HCT116 (cell line): ENCODE data around the gene LRRTM3. TPM values are rescaled to one million over a fixed set of nuclear protein-coding genes. Genes with fewer than 3 reads are reported as not detected.

ENCODE experiments used
- ATAC-seq: fragments of 200-7000 bp; cut with Tn5 transposase; 2 replicates; pipeline ENCODE4 v1.9.1; 2020; ENCODE audit warnings: mild to moderate bottlenecking, moderate library complexity
- BruUV-seq: library from RNA; stranded (reverse); fragments of 400-500 nt; replicated peaks from 2 replicates; lab custom pipeline; 2021; lab: Mats Ljungman, UMichigan
- CTCF ChIA-PET: fragments of 300-600 bp; sonication (Branson Sonifier 250); formaldehyde crosslinking; loops from one replicate; lab custom pipeline; 2021; ENCODE audit warnings: antibody characterized with exemption; lab: Charles Lee
- POLR2A ChIA-PET: fragments of 300-600, 350-600 bp; sonication (Branson Sonifier 250); formaldehyde crosslinking; loops from one replicate; lab custom pipeline; 2021; ENCODE audit warnings: antibody characterized with exemption; lab: Charles Lee
- RAD21 ChIA-PET, 2 experiments: fragments of 300-600 bp; sonication (Branson Sonifier 250); formaldehyde crosslinking; loops; one replicate each; lab custom pipeline; 2023; ENCODE audit warnings: low total read pairs in 2 of 2; ENCODE audit not compliant: uncharacterized antibody in 2 of 2, unreplicated experiment in 2 of 2, low non-redundant PET in 1 of 2; lab: Charles Lee
- DNase-seq: peaks from one replicate; pipeline ENCODE4 v3.0.0-alpha.2; 2010; ENCODE audit warnings: low read depth, low spot score
- H2AFZ ChIP-seq: fragments of 200-600 bp; shearing (Covaris generic), sonication (generic); 2 replicates; pipeline ENCODE4 v1.6.1; 2017; ENCODE audit warnings: low read depth, mixed run types, mixed read lengths, antibody characterized with exemption, low read length; ENCODE audit not compliant: poor library complexity, severe bottlenecking
- H3K27ac ChIP-seq: 2 replicates; pipeline ENCODE4 v1.5.1; 2012; ENCODE audit warnings: low read depth, low read length
- H3K27me3 ChIP-seq: fragments of 200-600 bp; sonication (generic); 2 replicates; pipeline ENCODE4 v1.6.1; 2016; ENCODE audit warnings: mixed run types, low read length, mixed read lengths; ENCODE audit not compliant: insufficient read depth
- H3K36me3 ChIP-seq, 2 experiments: fragments of 200-500 bp in 1 of 2; fragments of 200-600 bp in 1 of 2; sonication (Bioruptor generic) in 1 of 2; sonication (generic) in 1 of 2; 2 replicates each; pipeline versions ENCODE4 v1.5.1 to v1.6.1; 2014 to 2016; ENCODE audit warnings: low read length in 2 of 2, inconsistent platforms in 1 of 2, mixed read lengths in 1 of 2, mixed run types in 1 of 2; ENCODE audit not compliant: insufficient read depth in 2 of 2, control insufficient read depth in 1 of 2
- H3K4me1 ChIP-seq, 2 experiments: fragments of 200-600 bp in 1 of 2; sonication (generic) in 1 of 2; 2 replicates each; pipeline versions ENCODE4 v1.5.1 to v1.6.1; 2012 to 2017; ENCODE audit warnings: low read length in 2 of 2, inconsistent platforms in 1 of 2, mild to moderate bottlenecking in 1 of 2, mixed read lengths in 1 of 2, mixed run types in 1 of 2, moderate library complexity in 1 of 2; ENCODE audit not compliant: insufficient read depth in 2 of 2, control insufficient read depth in 1 of 2
- H3K4me2 ChIP-seq: fragments of 200-600 bp; sonication (generic); 2 replicates; pipeline ENCODE4 v1.6.1; 2017; ENCODE audit warnings: mixed run types, low read length, mixed read lengths
- H3K4me3 ChIP-seq, 2 experiments: fragments of 200-600 bp in 1 of 2; sonication (generic) in 1 of 2; replicated peaks in 1 of 2; 2 replicates each; pipeline ENCODE4 v1.5.1; 2011 to 2016; ENCODE audit warnings: low read length in 2 of 2, control low read depth in 1 of 2, low read depth in 1 of 2, mild to moderate bottlenecking in 1 of 2, mixed read lengths in 1 of 2, mixed run types in 1 of 2
- H3K79me2 ChIP-seq: fragments of 200-600 bp; sonication (generic); 2 replicates; pipeline ENCODE4 v1.6.1; 2017; ENCODE audit warnings: mild to moderate bottlenecking, mixed run types, low read length, moderate library complexity, mixed read lengths; ENCODE audit not compliant: insufficient read depth
- H3K9ac ChIP-seq: fragments of 200-600 bp; sonication (generic); 2 replicates; pipeline ENCODE4 v1.6.1; 2016; ENCODE audit warnings: low read length, mixed read lengths
- H3K9me2 ChIP-seq: fragments of 200-600 bp; sonication (generic), shearing (Covaris generic); 2 replicates; pipeline ENCODE4 v1.6.1; 2017; ENCODE audit warnings: mixed run types, mild to moderate bottlenecking, moderate library complexity; ENCODE audit not compliant: insufficient read depth
- H3K9me3 ChIP-seq, 2 experiments: fragments of 200-500 bp in 1 of 2; fragments of 200-600 bp in 1 of 2; sonication (Bioruptor generic) in 1 of 2; sonication (generic) in 1 of 2; 2 replicates each; pipeline ENCODE4 v1.6.1; 2014 to 2017; ENCODE audit warnings: low read length in 2 of 2, mixed read lengths in 2 of 2, inconsistent platforms in 1 of 2, low read depth in 1 of 2, mild to moderate bottlenecking in 1 of 2, mixed run types in 1 of 2, moderate library complexity in 1 of 2; ENCODE audit not compliant: control insufficient read depth in 1 of 2, insufficient read depth in 1 of 2
- H4K20me1 ChIP-seq: fragments of 200-600 bp; sonication (generic), shearing (Covaris generic); 2 replicates; pipeline ENCODE4 v1.6.1; 2017; ENCODE audit warnings: mixed run types, mild to moderate bottlenecking, moderate library complexity; ENCODE audit not compliant: insufficient read depth
- CBX3 ChIP-seq: IDR thresholded peaks from 2 replicates; pipeline ENCODE4 v1.6.1; 2012; ENCODE audit warnings: low read depth
- EZH2 ChIP-seq: fragments of 200-600 bp; sonication (generic); IDR thresholded peaks from 2 replicates; pipeline ENCODE4 v1.6.1; 2017; ENCODE audit warnings: antibody characterized with exemption, mixed run types
- intact Hi-C: fragments of 100-400 bp; cut with micrococcal nuclease; formaldehyde crosslinking; loops from 2 replicates; pipeline ENCODE4 v1.10.0; 2022
- total RNA-seq: library from RNA; stranded (reverse); gene quantifications from one replicate; pipeline ENCODE4 v1.2.1, GENCODE V29; 2021; ENCODE audit not compliant: unreplicated experiment
- TF ChIP-seq, protein P1 (sequence below): IDR thresholded peaks from 2 replicates; pipeline ENCODE4 v1.6.1; 2011; ENCODE audit warnings: mild to moderate bottlenecking, low read length, moderate library complexity; ENCODE audit not compliant: insufficient replicate concordance; ENCODE audit errors: extremely low read depth
- TF ChIP-seq, protein P2 (sequence below), 3 experiments: fragments of 200-600 bp in 1 of 3; sonication (generic) in 1 of 3; IDR thresholded peaks in 2 of 3; conservative IDR thresholded peaks in 1 of 3; 2 replicates each; pipeline ENCODE4 v1.5.1; 2012 to 2017; ENCODE audit warnings: low read depth in 2 of 3, low read length in 2 of 3, antibody characterized with exemption in 1 of 3, borderline replicate concordance in 1 of 3, control low read depth in 1 of 3, mild to moderate bottlenecking in 1 of 3, mixed read lengths in 1 of 3, mixed run types in 1 of 3, moderate library complexity in 1 of 3; ENCODE audit not compliant: insufficient read depth in 1 of 3

Gene LRRTM3
- total RNA-seq, 1 experiment from 2014 or later, result not detected

DNA sequence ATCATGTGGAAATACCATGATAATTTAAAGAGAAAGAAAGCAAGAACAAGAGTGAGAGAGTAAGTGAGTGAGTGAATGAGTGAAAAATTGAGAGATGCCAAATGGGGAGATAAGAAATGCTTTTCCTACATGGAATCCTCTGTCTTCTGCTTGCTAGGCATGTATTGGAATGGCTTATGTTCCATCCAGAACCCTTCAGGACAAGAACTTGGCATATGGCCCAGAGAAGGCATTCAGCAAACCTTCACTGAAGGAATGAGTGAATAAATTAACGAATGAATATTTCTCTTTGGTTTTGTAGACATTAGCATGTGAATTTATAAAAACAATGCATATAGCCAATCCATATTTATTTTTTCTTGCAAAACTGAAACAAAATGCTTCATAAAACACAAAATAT is 162.2 kb downstream of the LRRTM3 start (continued):
- TF ChIP-seq, protein P1, sequence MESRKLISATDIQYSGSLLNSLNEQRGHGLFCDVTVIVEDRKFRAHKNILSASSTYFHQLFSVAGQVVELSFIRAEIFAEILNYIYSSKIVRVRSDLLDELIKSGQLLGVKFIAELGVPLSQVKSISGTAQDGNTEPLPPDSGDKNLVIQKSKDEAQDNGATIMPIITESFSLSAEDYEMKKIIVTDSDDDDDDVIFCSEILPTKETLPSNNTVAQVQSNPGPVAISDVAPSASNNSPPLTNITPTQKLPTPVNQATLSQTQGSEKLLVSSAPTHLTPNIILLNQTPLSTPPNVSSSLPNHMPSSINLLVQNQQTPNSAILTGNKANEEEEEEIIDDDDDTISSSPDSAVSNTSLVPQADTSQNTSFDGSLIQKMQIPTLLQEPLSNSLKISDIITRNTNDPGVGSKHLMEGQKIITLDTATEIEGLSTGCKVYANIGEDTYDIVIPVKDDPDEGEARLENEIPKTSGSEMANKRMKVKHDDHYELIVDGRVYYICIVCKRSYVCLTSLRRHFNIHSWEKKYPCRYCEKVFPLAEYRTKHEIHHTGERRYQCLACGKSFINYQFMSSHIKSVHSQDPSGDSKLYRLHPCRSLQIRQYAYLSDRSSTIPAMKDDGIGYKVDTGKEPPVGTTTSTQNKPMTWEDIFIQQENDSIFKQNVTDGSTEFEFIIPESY, result no peak

DNA sequence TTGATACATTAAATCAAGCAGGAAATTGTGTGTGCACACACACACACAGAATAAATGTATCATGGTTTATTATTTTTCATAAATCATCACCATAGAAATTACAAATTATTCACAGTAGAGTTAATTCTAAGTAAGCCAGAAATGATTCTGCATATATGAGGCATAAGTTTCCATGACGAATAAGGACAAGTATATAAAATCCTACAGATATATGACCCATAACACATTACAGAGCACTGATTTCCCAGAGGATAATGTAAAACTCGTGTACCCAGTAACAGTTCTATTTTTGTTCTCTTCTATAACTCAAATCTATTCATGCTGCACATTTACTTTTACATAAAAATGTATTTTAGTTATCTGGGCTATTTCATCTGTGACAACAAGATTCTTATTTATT is 169.7 kb downstream of the LRRTM3 start:
- no peaks in the 10 kb centered on the region for H4K20me1 ChIP-seq
- H3K27me3 ChIP-seq, result no peaks in the 10 kb centered on the region
- RAD21 ChIA-PET, result no interaction called here
- intact Hi-C loops, result no loop called here
- CTCF ChIA-PET, result no interaction called here
- H3K36me3 ChIP-seq, result no peaks in the 10 kb centered on the region
- no peaks in the 10 kb centered on the region for H3K79me2 ChIP-seq
- H3K9me2 ChIP-seq, result no peaks in the 10 kb centered on the region
- no peak for DNase-seq
- POLR2A ChIA-PET, result no interaction called here
- H3K4me1 ChIP-seq, result no peaks in the 10 kb centered on the region
- no peak for TF ChIP-seq CBX3
- no peak for TF ChIP-seq EZH2
- TF ChIP-seq, protein P2, sequence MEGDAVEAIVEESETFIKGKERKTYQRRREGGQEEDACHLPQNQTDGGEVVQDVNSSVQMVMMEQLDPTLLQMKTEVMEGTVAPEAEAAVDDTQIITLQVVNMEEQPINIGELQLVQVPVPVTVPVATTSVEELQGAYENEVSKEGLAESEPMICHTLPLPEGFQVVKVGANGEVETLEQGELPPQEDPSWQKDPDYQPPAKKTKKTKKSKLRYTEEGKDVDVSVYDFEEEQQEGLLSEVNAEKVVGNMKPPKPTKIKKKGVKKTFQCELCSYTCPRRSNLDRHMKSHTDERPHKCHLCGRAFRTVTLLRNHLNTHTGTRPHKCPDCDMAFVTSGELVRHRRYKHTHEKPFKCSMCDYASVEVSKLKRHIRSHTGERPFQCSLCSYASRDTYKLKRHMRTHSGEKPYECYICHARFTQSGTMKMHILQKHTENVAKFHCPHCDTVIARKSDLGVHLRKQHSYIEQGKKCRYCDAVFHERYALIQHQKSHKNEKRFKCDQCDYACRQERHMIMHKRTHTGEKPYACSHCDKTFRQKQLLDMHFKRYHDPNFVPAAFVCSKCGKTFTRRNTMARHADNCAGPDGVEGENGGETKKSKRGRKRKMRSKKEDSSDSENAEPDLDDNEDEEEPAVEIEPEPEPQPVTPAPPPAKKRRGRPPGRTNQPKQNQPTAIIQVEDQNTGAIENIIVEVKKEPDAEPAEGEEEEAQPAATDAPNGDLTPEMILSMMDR (IDR thresholded peaks at IDR 0.05 in 2 of 3, conservative IDR thresholded peaks at IDR 0.05 in 1 of 3; ENCODE audit: borderline replicate concordance in 1 of 3, insufficient read depth in 1 of 3, low read depth in 2 of 3, low read length in 2 of 3), result no peak
- TF ChIP-seq, all 23 proteins: peak for 0
- ATAC-seq, result no peak
- Histone ChIP-seq H3K4me2 (no peak overlapping the region), H3K9ac (no peak overlapping the region), H3K9me3 (no peaks in the 10 kb centered on the region), H3K27ac (no peak overlapping the region), H3K4me3 (no peak overlapping the region), H2AFZ (no peak overlapping the region)
- BruUV-seq, result no TSS peak
